K562 (cell line): Measurements from ENCODE around the gene OR11L1. TPM values are rescaled to one million over a fixed set of nuclear protein-coding genes. Genes with fewer than 3 reads are reported as not detected.

Source experiments
- ATAC-seq: fragments of 200-7000 bp; cut with Tn5 transposase; 3 replicates; pipeline ENCODE4 v1.9.1; 2020; ENCODE audit warnings: moderate library complexity
- BruUV-seq: library from RNA; stranded (reverse); fragments of 400-500 nt; replicated peaks from 2 replicates; lab custom pipeline; 2021; lab: Mats Ljungman, UMichigan
- CTCF ChIA-PET: fragments of 300-600 bp; formaldehyde crosslinking; extraction: SDS; loops from one replicate; lab custom pipeline; 2021; ENCODE audit warnings: low intra/inter-chr PET ratio; lab: Yijun Ruan, JAX
- POLR2A ChIA-PET: fragments of 300-600, 350-650 bp; sonication (Branson Sonifier 250); formaldehyde crosslinking; extraction: SDS; loops from one replicate; lab custom pipeline; 2021; ENCODE audit warnings: antibody characterized with exemption, inconsistent platforms; lab: Yijun Ruan, JAX
- DNase-seq, 4 experiments: peaks; one replicate each; pipeline versions ENCODE4 v3.0.0 to v3.0.0-alpha.2; 2011 to 2018; ENCODE audit warnings: low spot score in 3 of 4, mixed read lengths in 3 of 4; ENCODE audit errors: extremely low read depth in 1 of 4
- FAIRE-seq: peaks from 2 replicates; lab custom pipeline; 2011; peaks lifted over from hg19 to GRCh38; lab: Jason Lieb, UNC
- H2AFZ ChIP-seq: 2 replicates; pipeline ENCODE4 v1.6.0; 2011; ENCODE audit warnings: low read depth, low read length, control low read depth, inconsistent platforms
- H3K27ac ChIP-seq: fragments of 200-600 bp; 3 replicates; pipeline ENCODE4 v1.8.0; 2011; ENCODE audit warnings: low read depth, mild to moderate bottlenecking, control low read depth, inconsistent platforms, low read length, moderate library complexity, mixed read lengths; ENCODE audit errors: extremely low read depth
- H3K27me3 ChIP-seq, 2 experiments: fragments of 300-600 bp in 1 of 2; 2 replicates in 1 of 2; 3 replicates in 1 of 2; pipeline versions ENCODE4 v1.6.0 to v1.8.0; 2011; ENCODE audit warnings: inconsistent platforms in 2 of 2, low read length in 2 of 2, mild to moderate bottlenecking in 1 of 2, mixed read lengths in 1 of 2, moderate library complexity in 1 of 2; ENCODE audit not compliant: control insufficient read depth in 2 of 2, insufficient read depth in 2 of 2
- H3K36me3 ChIP-seq: fragments of 300-600 bp; 3 replicates; pipeline ENCODE4 v1.8.0; 2011; ENCODE audit warnings: mild to moderate bottlenecking, low read length, inconsistent platforms; ENCODE audit not compliant: control insufficient read depth, insufficient read depth
- H3K4me1 ChIP-seq, 2 experiments: fragments of 200-600 bp in 1 of 2; replicated peaks in 1 of 2; 2 replicates in 1 of 2; 3 replicates in 1 of 2; pipeline versions ENCODE4 v1.5.1 to v1.8.0; 2011; ENCODE audit warnings: inconsistent platforms in 2 of 2, low read length in 2 of 2, mild to moderate bottlenecking in 1 of 2, mixed read lengths in 1 of 2, moderate library complexity in 1 of 2; ENCODE audit not compliant: control insufficient read depth in 2 of 2, insufficient read depth in 2 of 2
- H3K4me2 ChIP-seq: 2 replicates; pipeline ENCODE4 v1.6.1; 2011; ENCODE audit warnings: low read length, control low read depth, inconsistent platforms, mixed read lengths; ENCODE audit not compliant: insufficient read depth
- H3K4me3 ChIP-seq: fragments of 200-600 bp; sonication (generic), shearing (Covaris generic); 2 replicates; pipeline ENCODE4 v1.5.1; 2016; ENCODE audit warnings: control low read depth, inconsistent platforms
- H3K79me2 ChIP-seq: fragments of 200-600 bp; 3 replicates; pipeline ENCODE4 v1.8.0; 2011; ENCODE audit warnings: low read length, inconsistent platforms; ENCODE audit not compliant: control insufficient read depth, insufficient read depth
- H3K9ac ChIP-seq, 2 experiments: 2 replicates each; pipeline versions ENCODE4 v1.6.0 to v1.6.1; 2011; ENCODE audit warnings: low read depth in 2 of 2, low read length in 2 of 2, control low read depth in 1 of 2, inconsistent platforms in 1 of 2, mild to moderate bottlenecking in 1 of 2, mixed read lengths in 1 of 2; ENCODE audit not compliant: insufficient read depth in 1 of 2
- H3K9me1 ChIP-seq: one replicate; pipeline ENCODE4 v1.6.0; 2011; ENCODE audit warnings: inconsistent platforms, mild to moderate bottlenecking, low read length, moderate library complexity; ENCODE audit not compliant: control insufficient read depth, insufficient read depth
- H3K9me3 ChIP-seq: replicated peaks from 2 replicates; pipeline ENCODE4 v1.5.1; 2011; ENCODE audit warnings: low read depth, low read length, inconsistent platforms; ENCODE audit not compliant: control insufficient read depth, insufficient read depth
- H4K20me1 ChIP-seq: replicated peaks from 2 replicates; pipeline ENCODE4 v1.6.1; 2011; ENCODE audit warnings: low read length, inconsistent platforms, mixed read lengths; ENCODE audit not compliant: control insufficient read depth, insufficient read depth
- FIP1L1 ChIP-seq: fragments of 200-400 bp; formaldehyde crosslinking; IDR thresholded peaks from 2 replicates; pipeline ENCODE4 v1.6.1; 2018; ENCODE audit warnings: mild to moderate bottlenecking, low read depth, low read length; ENCODE audit not compliant: poor library complexity, severe bottlenecking
- GMEB1 ChIP-seq: fragments of 250-450 bp; sonication (Bioruptor Pico); IDR thresholded peaks from 2 replicates; pipeline ENCODE4 v1.4.0; 2020; ENCODE audit warnings: mild to moderate bottlenecking
- MAFF ChIP-seq: IDR thresholded peaks from 2 replicates; pipeline ENCODE4 v1.6.1; 2012; ENCODE audit warnings: low read length, improper control_type of control experiment
- NRF1 ChIP-seq, 2 experiments: fragments of 450-650 bp; IDR thresholded peaks in 1 of 2; conservative IDR thresholded peaks in 1 of 2; 2 replicates each; pipeline ENCODE4 v1.6.1; 2014; ENCODE audit warnings: mild to moderate bottlenecking in 2 of 2
- RB1 ChIP-seq: fragments of 450-650 bp; IDR thresholded peaks from 2 replicates; pipeline ENCODE4 v1.6.1; 2017; ENCODE audit warnings: low read depth, mild to moderate bottlenecking
- RUNX1 ChIP-seq: sonication (generic); IDR thresholded peaks from 2 replicates; pipeline ENCODE4 v1.6.1; 2016; ENCODE audit warnings: antibody characterized with exemption, low read depth
- SAFB2 ChIP-seq: fragments of 200-400 bp; formaldehyde crosslinking; IDR thresholded peaks from 2 replicates; pipeline ENCODE4 v1.6.1; 2018; ENCODE audit warnings: borderline replicate concordance, low read length, low read depth, moderate library complexity; ENCODE audit not compliant: severe bottlenecking
- WGBS: fragments of 100-300 bp; shearing (Covaris generic); methylation state at CpG from one replicate; pipeline ENCODE4 v1.1.6; 2016; ENCODE audit warnings: low coverage, mixed read lengths; ENCODE audit not compliant: insufficient coverage; ENCODE audit errors: missing lambda C conversion rate; 5-methylcytosine and 5-hydroxymethylcytosine counted together
- in situ Hi-C: fragments of 300-500 bp; cut with MboI; formaldehyde crosslinking; loops from 4 replicates; pipeline ENCODE4 v1.15.0; 2018; ENCODE audit warnings: inconsistent platforms, mixed read lengths
- intact Hi-C: fragments of 100-400 bp; cut with micrococcal nuclease; formaldehyde crosslinking; loops from 2 replicates; pipeline ENCODE4 v1.14.2; 2022
- polyA plus RNA-seq, 8 experiments: library from polyadenylated mRNA; depleted of rRNA in 4 of 8; stranded (reverse) in 5 of 8; unstranded in 3 of 8; fragments of >200 nt; fragmentation: Nextera tagmentation in 2 of 8; fragmentation: Illumina TruSeq in 1 of 8; extraction: Ambion mirVana in 2 of 8; extraction: Trizol in 1 of 8; gene quantifications; 2 replicates each; pipeline versions ENCODE4 v1.2.1 to v1.2.3, GENCODE V29; 2011 to 2014; ENCODE audit warnings: inconsistent platforms in 1 of 8, missing spikeins in 1 of 8
- total RNA-seq, 7 experiments: library from RNA; depleted of rRNA in 6 of 7; stranded (reverse); fragments of >200 nt in 6 of 7; fragmentation: Illumina TruSeq in 2 of 7; extraction: Trizol in 2 of 7; gene quantifications; 2 replicates each; pipeline versions ENCODE4 v1.2.1 to v1.2.3, GENCODE V29; 2011 to 2021; ENCODE audit warnings: low replicate concordance in 1 of 7

Gene OR11L1
- total and polyA plus RNA-seq, 9 of the 15 experiments (the other 6 are each of a cell fraction or from before 2014, with no cell fraction given): not detected

- Histone ChIP-seq H3K4me3 (no peak overlapping the region), H3K79me2 (no peaks in the 10 kb centered on the region), H3K36me3 (no peaks in the 10 kb centered on the region), H3K27me3 (peaks cover 0 to 3% of the 10 kb centered on the region in 2 experiments; a peak in 1 of 5 replicates), H2AFZ (no peak overlapping the region; the same call in 1 of the 2 replicates), H3K9me1 (no peaks in the 10 kb centered on the region), H3K4me2 (no peak overlapping the region), H3K27ac (no peak overlapping the region), H3K9ac (no peak overlapping the region), H3K9me3 (no peaks in the 10 kb centered on the region), H4K20me1 (no peaks in the 10 kb centered on the region), H3K4me1 (peaks cover 0 to 11% of the 10 kb centered on the region in 2 experiments; a peak in 4 of 5 replicates)
- no TSS peak for BruUV-seq
- ChIA-PET CTCF (no interaction called here), POLR2A (interaction anchor here (1.2 kb wide), 1 partner anchor 12 kb away, joined by 3 read pairs; no protein-coding TSS in a partner anchor)
- no peak for DNase-seq
- no peak for FAIRE-seq
- 20% methylated on average over 2 of the region's 2 CpGs for WGBS
- TF ChIP-seq GMEB1 (CRISPR knock-in tag) (no peak), NRF1 (conservative IDR thresholded peaks at IDR 0.05 in 1 of 2, IDR thresholded peaks at IDR 0.05 in 1 of 2) (no peak), SAFB2 (no peak), MAFF (no peak), RUNX1 (no peak), FIP1L1 (no peak), RB1 (no peak)
- in situ Hi-C loops: no loop called here
- intact Hi-C loops: no loop called here
- ATAC-seq: no peak
Measured at GRCh38 chr1:247840818-247841217, 878 bp downstream of the OR11L1 start.
